ES-I3 (cell line): ENCODE data around the gene CSNK1G1.
"Not testable (repeated sequence)": the region's sequence is repeated elsewhere in the genome, so short reads cannot be mapped to it uniquely, and the experiment has no call there.

ENCODE experiments used
- H3K36me3 ChIP-seq: 2 replicates; pipeline ENCODE4 v1.6.1; 2013; ENCODE audit warnings: mild to moderate bottlenecking, low read length, control low read depth, moderate library complexity; ENCODE audit not compliant: insufficient read depth
- H3K4me1 ChIP-seq: 2 replicates; pipeline ENCODE4 v1.6.1; 2013; ENCODE audit warnings: mild to moderate bottlenecking, control low read depth, low read length; ENCODE audit not compliant: insufficient read depth
- H3K9ac ChIP-seq: 2 replicates; pipeline ENCODE4 v1.6.1; 2013; ENCODE audit warnings: low read depth, mild to moderate bottlenecking, low read length, moderate library complexity
- H3K9me3 ChIP-seq: 2 replicates; pipeline ENCODE4 v1.6.1; 2013; ENCODE audit warnings: mild to moderate bottlenecking, low read length, moderate library complexity; ENCODE audit not compliant: control insufficient read depth, insufficient read depth

The CSNK1G1 gene

GRCh38 chr15:64337761-64338160 lies 18.2 kb downstream of the CSNK1G1 start:
- H3K9ac ChIP-seq, result no peak overlapping the region
- no peaks in the 10 kb centered on the region; the same call in 1 of the 2 replicates for H3K36me3 ChIP-seq
- no peaks in the 10 kb centered on the region for H3K4me1 ChIP-seq
- no peaks in the 10 kb centered on the region; the same call in 1 of the 2 replicates for H3K9me3 ChIP-seq

GRCh38 chr15:64333986-64334929 lies 21.7 kb downstream of the CSNK1G1 start:
- no peak overlapping the region for H3K9ac ChIP-seq
- no peaks in the 10 kb centered on the region; the same call in 1 of the 2 replicates for H3K9me3 ChIP-seq
- no peaks in the 10 kb centered on the region; the same call in 1 of the 2 replicates for H3K36me3 ChIP-seq
- H3K4me1 ChIP-seq, result no peaks in the 10 kb centered on the region

GRCh38 chr15:64333516-64333915 lies 22.5 kb downstream of the CSNK1G1 start:
- H3K9me3 ChIP-seq, result no peaks in the 10 kb centered on the region; the same call in 1 of the 2 replicates
- H3K36me3 ChIP-seq, result no peaks in the 10 kb centered on the region; the same call in 1 of the 2 replicates
- H3K9ac ChIP-seq, result no peak overlapping the region
- no peaks in the 10 kb centered on the region for H3K4me1 ChIP-seq

GRCh38 chr15:64331668-64332067 lies 24.3 kb downstream of the CSNK1G1 start:
- not testable (repeated sequence) for H3K36me3 ChIP-seq, H3K9me3 ChIP-seq, H3K9ac ChIP-seq, H3K4me1 ChIP-seq

GRCh38 chr15:64326975-64327374 lies 29.0 kb downstream of the CSNK1G1 start:
- H3K9ac ChIP-seq, H3K4me1 ChIP-seq, H3K9me3 ChIP-seq, H3K36me3 ChIP-seq: not testable (repeated sequence)

- not testable (repeated sequence) for H3K4me1 ChIP-seq, H3K9me3 ChIP-seq, H3K36me3 ChIP-seq
- H3K9ac ChIP-seq, result peak overlapping the region; percentile 62; the same call in 1 of the 2 replicates
Measured at GRCh38 chr15:64326458-64326857, 29.5 kb downstream of the CSNK1G1 start.

- H3K9ac ChIP-seq, result no peak overlapping the region
Measured at GRCh38 chr15:64324165-64324877, 31.7 kb downstream of the CSNK1G1 start.

GRCh38 chr15:64315216-64315615 lies 40.8 kb downstream of the CSNK1G1 start:
- H3K4me1 ChIP-seq, result no peaks in the 10 kb centered on the region
- H3K9me3 ChIP-seq, result no peaks in the 10 kb centered on the region
- no peak overlapping the region for H3K9ac ChIP-seq
- H3K36me3 ChIP-seq, result no peaks in the 10 kb centered on the region

More at GRCh38 chr15:64324165-64324877, 31.7 kb downstream of the CSNK1G1 start:
- H3K4me1 ChIP-seq, result no peaks in the 10 kb centered on the region
- H3K36me3 ChIP-seq, result no peaks in the 10 kb centered on the region
- no peaks in the 10 kb centered on the region for H3K9me3 ChIP-seq

- H3K9me3 ChIP-seq, result no peaks in the 10 kb centered on the region
- H3K36me3 ChIP-seq, result no peaks in the 10 kb centered on the region
- no peak overlapping the region for H3K9ac ChIP-seq
- H3K4me1 ChIP-seq, result no peaks in the 10 kb centered on the region
Measured at GRCh38 chr15:64314456-64314855, 41.5 kb downstream of the CSNK1G1 start.

GRCh38 chr15:64311566-64311965 lies 44.4 kb downstream of the CSNK1G1 start:
- H3K36me3 ChIP-seq, result no peaks in the 10 kb centered on the region; the same call in 1 of the 2 replicates
- no peaks in the 10 kb centered on the region for H3K4me1 ChIP-seq

GRCh38 chr15:64310036-64310435 lies 45.9 kb downstream of the CSNK1G1 start:
- Histone ChIP-seq H3K9ac (no peak overlapping the region), H3K36me3 (no peaks in the 10 kb centered on the region; the same call in none of the 2 replicates), H3K4me1 (0 out of 2 replicates have a peak, but pooled peaks cover 6% of the 10 kb centered on the region), H3K9me3 (no peaks in the 10 kb centered on the region; the same call in 1 of the 2 replicates)

More at GRCh38 chr15:64311566-64311965, 44.4 kb downstream of the CSNK1G1 start:
- Histone ChIP-seq H3K9me3 (no peaks in the 10 kb centered on the region; the same call in 1 of the 2 replicates), H3K9ac (no peak overlapping the region)

- Histone ChIP-seq H3K4me1 (0 out of 2 replicates have a peak, but pooled peaks cover 8% of the 10 kb centered on the region), H3K9me3 (no peaks in the 10 kb centered on the region; the same call in 1 of the 2 replicates), H3K9ac (no peak overlapping the region), H3K36me3 (no peaks in the 10 kb centered on the region; the same call in none of the 2 replicates)
Measured at GRCh38 chr15:64305261-64305660, 50.7 kb downstream of the CSNK1G1 start.

- no peak overlapping the region for H3K9ac ChIP-seq
- H3K9me3 ChIP-seq, result no peaks in the 10 kb centered on the region
- peaks cover 6% of the 10 kb centered on the region; the same call in 1 of the 2 replicates for H3K4me1 ChIP-seq
- no peaks in the 10 kb centered on the region for H3K36me3 ChIP-seq
Measured at GRCh38 chr15:64289550-64289949, 66.4 kb downstream of the CSNK1G1 start.

- H3K36me3 ChIP-seq, result no peaks in the 10 kb centered on the region
- no peaks in the 10 kb centered on the region for H3K9me3 ChIP-seq
- no peak overlapping the region for H3K9ac ChIP-seq
- peaks cover 6% of the 10 kb centered on the region; the same call in 1 of the 2 replicates for H3K4me1 ChIP-seq
Measured at GRCh38 chr15:64288999-64289398, 67.0 kb downstream of the CSNK1G1 start.
